Lung (tissue), 13 donors: ENCODE data around the gene GGPS1. TPM values are rescaled to one million over a fixed set of nuclear protein-coding genes. Genes with fewer than 3 reads are reported as not detected.

Experiments
- ATAC-seq: fragments of 200-7000 bp; cut with Tn5 transposase; one replicate; pipeline ENCODE4 v1.9.1; 2020; ENCODE audit warnings: moderate number of reproducible peaks; ENCODE audit not compliant: insufficient read depth, low FRiP score
- DNase-seq, 3 donors: peaks; one replicate each; pipeline ENCODE4 v3.0.0-alpha.2; 2013 to 2017
- H3K27ac ChIP-seq, 2 donors: one replicate each; pipeline ENCODE4 v1.5.1; 2013; ENCODE audit warnings: mild to moderate bottlenecking in 2 of 2, moderate library complexity in 2 of 2, control low read depth in 1 of 2, inconsistent platforms in 1 of 2, low read depth in 1 of 2, low read length in 1 of 2
- H3K27me3 ChIP-seq, 3 donors: one replicate each; pipeline ENCODE4 v1.5.1; 2013; ENCODE audit warnings: low read length in 2 of 3; ENCODE audit not compliant: control insufficient read depth in 3 of 3, insufficient read depth in 3 of 3
- H3K36me3 ChIP-seq, 4 donors: one replicate each; pipeline ENCODE4 v1.5.1; 2013; ENCODE audit warnings: low read length in 4 of 4, mild to moderate bottlenecking in 1 of 4, moderate library complexity in 1 of 4; ENCODE audit not compliant: control insufficient read depth in 4 of 4, insufficient read depth in 4 of 4
- H3K4me1 ChIP-seq, 5 donors: one replicate each; pipeline ENCODE4 v1.5.1; 2013; ENCODE audit warnings: low read length in 5 of 5, mild to moderate bottlenecking in 2 of 5, moderate library complexity in 1 of 5; ENCODE audit not compliant: control insufficient read depth in 5 of 5, insufficient read depth in 5 of 5
- H3K4me3 ChIP-seq: one replicate; pipeline ENCODE4 v1.5.1; 2013; ENCODE audit warnings: mild to moderate bottlenecking, control low read depth, moderate library complexity
- H3K9ac ChIP-seq, 2 donors: one replicate each; pipeline ENCODE4 v1.5.1; 2013; ENCODE audit warnings: low read length in 2 of 2, control low read depth in 1 of 2; ENCODE audit not compliant: insufficient read depth in 1 of 2
- H3K9me3 ChIP-seq, 4 donors: one replicate each; pipeline ENCODE4 v1.5.1; 2013; ENCODE audit warnings: low read length in 3 of 4, mild to moderate bottlenecking in 1 of 4, moderate library complexity in 1 of 4; ENCODE audit not compliant: control insufficient read depth in 4 of 4, insufficient read depth in 3 of 4
- CTCF ChIP-seq: IDR thresholded peaks from 2 replicates; pipeline ENCODE4 v1.5.1; 2012; ENCODE audit warnings: mild to moderate bottlenecking; ENCODE audit errors: control extremely low read depth, extremely low read depth
- WGBS, 2 donors: extraction: QIAGEN DNeasy Blood & Tissue Kit; methylation state at CpG; one replicate each; pipeline ENCODE4 v1.1.7; 2013; 5-methylcytosine and 5-hydroxymethylcytosine counted together
- polyA plus RNA-seq, 2 donors: library from polyadenylated mRNA; stranded (reverse); fragments of 200-250 nt; gene quantifications; one replicate each; pipeline ENCODE4 v1.2.1, GENCODE V29; 2013
- small RNA-seq: library from RNA; depleted of rRNA; stranded (forward); fragments of <200 nt; gene quantifications from one replicate; pipeline ENCODE3, GENCODE V24; 2014; ENCODE audit warnings: low replicate concordance
- total RNA-seq, 2 donors: library from RNA; depleted of rRNA in 1 of 2; stranded (reverse); fragments of >200 nt in 1 of 2; gene quantifications; one replicate each; pipeline ENCODE4 v1.2.1, GENCODE V29; 2014 to 2021
- donor health status: control.
- donor health status: control.
- donor health status: Bipolar disorder and iron deficiency.
- donor health status: healthy.
- donor health status: DM: yes; HTN: yes; CAD: no.

GGPS1 gene
- total and polyA plus RNA-seq, 4 donors, result 16.3 to 34.0 (median 26.3) TPM

- Histone ChIP-seq H3K9me3 (peaks cover 0 to 2% (median 0%) of the 10 kb centered on the region in 4 donors), H3K4me1 (no peaks in the 10 kb centered on the region), H3K9ac (no peak overlapping the region), H3K4me3 (no peak overlapping the region), H3K27me3 (no peaks in the 10 kb centered on the region), H3K36me3 (peaks cover 0 to 3% (median 0%) of the 10 kb centered on the region in 4 donors), H3K27ac (no peak overlapping the region)
- TF ChIP-seq CTCF, result no peak
- ATAC-seq (no peak), DNase-seq (no peak)
- WGBS, 2 donors, result 96 to 98% methylated on average over 4 of the region's 4 CpGs
These were observed 63.5 kb downstream of the GGPS1 start for GRCh38 chr1:235391874-235392273.

Small RNA genes lying within 50 kb of the gene (small RNA-seq; reads per million reads assigned to genes)
- gene AL391994.1, result not detected

Other genes starting within 250 kb of the GGPS1 start
- 100 to 1,000 TPM in 1 of 2 donors, 10 to 100 TPM in 1; 88.7 to 115 TPM for gene TOMM20, start 199.7 kb upstream of the GGPS1 start, total RNA-seq
- 10 to 100 TPM; 60.6 to 70.5 TPM for gene TOMM20, start 199.7 kb upstream of the GGPS1 start, polyA plus RNA-seq
- gene RBM34, start 167.3 kb upstream of the GGPS1 start, total RNA-seq, result 10 to 100 TPM; 31.7 to 56.9 TPM
- gene RBM34, start 167.3 kb upstream of the GGPS1 start, polyA plus RNA-seq, result 100 to 1,000 TPM in 1 of 2 donors, 10 to 100 TPM in 1; 45.6 to 129 TPM
- 10 to 100 TPM; 30.1 to 99.7 TPM for gene ARID4B, start 391 bp upstream of the GGPS1 start, total RNA-seq
- gene ARID4B, start 391 bp upstream of the GGPS1 start, polyA plus RNA-seq, result 10 to 100 TPM; 15.8 to 15.9 TPM
- 10 to 100 TPM; 20.6 to 36.9 TPM for gene TBCE, start 38.9 kb downstream of the GGPS1 start, total RNA-seq
- 10 to 100 TPM; 16.4 to 39.2 TPM for gene TBCE, start 38.9 kb downstream of the GGPS1 start, polyA plus RNA-seq
- 10 to 100 TPM; 16.1 to 30.8 TPM for gene B3GALNT2, start 175.9 kb downstream of the GGPS1 start, total RNA-seq
- 1 to 10 TPM; 2.3 to 6.4 TPM for gene B3GALNT2, start 175.9 kb downstream of the GGPS1 start, polyA plus RNA-seq